HG03025 (cell line): ENCODE data around the gene AGO1.
"Not testable (repeated sequence)": the region's sequence is repeated elsewhere in the genome, so short reads cannot be mapped to it uniquely, and the experiment has no call there.

Source experiments
- ATAC-seq: cut with Tn5 transposase; IDR thresholded peaks from one replicate; pipeline ENCODE4 v1.9.1; 2021; ENCODE audit warnings: mild to moderate bottlenecking, moderate library complexity; ENCODE audit not compliant: unreplicated experiment, low FRiP score

AGO1 gene

DNA sequence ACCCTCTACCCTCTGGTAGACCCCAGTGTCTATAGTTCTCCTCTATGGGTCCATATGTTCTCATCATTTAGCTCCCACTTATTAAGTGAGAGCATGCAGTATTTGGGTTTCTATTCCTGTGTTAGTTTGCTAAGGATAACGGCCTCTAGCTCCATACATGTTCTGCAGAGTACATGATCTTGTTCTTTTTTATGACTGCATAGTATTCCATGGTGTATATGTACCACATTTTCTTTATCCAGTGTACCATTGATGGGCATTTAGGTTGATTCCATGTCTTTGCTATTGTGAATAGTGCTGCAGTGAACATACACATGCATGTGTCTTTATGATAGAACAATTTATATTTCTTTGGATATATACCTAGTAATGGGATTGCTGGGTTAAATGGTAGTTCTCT, 81.3 kb downstream of the AGO1 start:
- not testable (repeated sequence) for ATAC-seq

DNA sequence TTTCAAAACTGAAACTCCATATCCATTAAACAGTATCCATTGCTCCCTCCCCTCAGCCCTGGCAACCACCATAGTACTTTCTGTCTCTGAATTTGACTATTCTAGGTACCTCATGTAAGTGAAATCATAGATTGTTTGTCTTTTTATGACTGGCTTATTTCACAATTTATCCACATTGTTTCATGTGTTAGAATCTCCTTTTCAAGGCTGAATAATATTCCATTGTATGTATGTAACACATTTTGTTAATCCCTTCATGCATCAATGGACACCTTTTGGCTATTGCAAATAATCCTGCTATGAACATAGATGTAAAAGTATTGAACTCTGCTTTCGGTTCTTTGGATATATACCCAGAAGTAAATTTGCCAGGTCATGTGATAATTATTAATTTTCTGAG, 85.4 kb downstream of the AGO1 start:
- ATAC-seq, result no peak

DNA sequence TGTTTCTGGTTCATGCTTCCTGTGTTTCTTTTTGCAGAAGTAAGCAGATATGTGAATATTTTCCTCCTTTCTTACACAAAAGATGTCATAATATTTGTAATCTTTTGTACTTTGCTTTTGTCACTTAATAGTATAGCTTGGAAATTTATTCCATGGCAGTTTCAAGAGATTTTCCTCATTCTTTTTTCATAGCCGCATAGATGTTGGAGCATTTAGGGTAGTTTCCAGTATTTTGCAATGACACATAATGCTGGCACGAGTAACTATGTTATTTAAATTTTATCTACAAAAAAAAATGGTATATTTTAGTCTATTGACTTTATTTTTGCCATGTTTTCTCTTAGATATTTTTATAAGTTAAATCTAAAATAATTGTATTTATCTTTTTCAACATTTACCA, 88.6 kb downstream of the AGO1 start:
- no peak for ATAC-seq

DNA sequence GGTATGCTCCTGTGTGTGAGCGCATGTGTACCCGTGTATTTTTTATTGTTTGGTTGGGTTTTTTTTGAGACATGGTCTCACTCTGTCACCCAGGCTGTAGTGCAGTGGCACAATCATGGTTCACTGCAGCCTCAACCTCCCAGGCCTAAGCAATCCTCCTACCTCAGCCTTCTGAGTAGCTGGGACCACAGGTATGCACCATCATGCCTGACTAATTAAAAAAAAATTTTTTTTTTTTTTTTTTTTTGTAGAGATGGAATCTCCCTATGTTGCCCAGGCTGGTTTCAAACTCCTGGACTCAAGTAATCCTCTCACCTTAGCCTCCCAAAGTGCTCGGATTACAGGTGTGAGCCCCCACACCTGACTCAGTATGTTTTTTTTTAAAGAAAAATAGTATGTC, 89.6 kb downstream of the AGO1 start:
- ATAC-seq, result not testable (repeated sequence)

DNA sequence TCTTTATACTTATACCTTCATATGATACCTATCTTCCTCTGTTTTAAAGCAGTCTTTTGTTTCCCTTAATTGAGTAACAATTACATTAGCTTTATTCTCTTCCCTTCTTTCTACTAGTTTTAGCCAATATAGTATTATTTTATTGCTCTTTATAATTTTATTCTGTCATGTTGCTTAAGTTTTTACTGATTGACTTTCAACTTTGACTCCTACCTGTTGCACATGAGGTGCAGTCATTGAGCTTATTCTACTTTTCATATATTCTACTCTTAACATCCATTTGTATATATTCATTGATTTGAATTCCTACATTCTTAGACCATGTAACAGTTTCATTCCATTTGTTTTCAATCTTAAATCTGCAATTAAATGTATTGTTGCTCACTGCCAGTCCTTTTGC, 97.1 kb downstream of the AGO1 start:
- no peak for ATAC-seq
